PFSK-1 (cell line): ENCODE results near the gene IQGAP2.

ENCODE experiments used
- FOXP2 ChIP-seq: optimal IDR thresholded peaks from 2 replicates; pipeline ENCODE3; 2011; ENCODE audit warnings: borderline replicate concordance, control low read depth, inconsistent platforms; ENCODE audit not compliant: insufficient read depth; ENCODE audit errors: extremely low read length, extremely low read depth
- POLR2AphosphoS5 ChIP-seq: IDR thresholded peaks from 2 replicates; pipeline ENCODE4 v1.6.1; 2012; ENCODE audit warnings: low read depth, mild to moderate bottlenecking, control low read depth, low read length, moderate library complexity
- REST ChIP-seq, 2 experiments: IDR thresholded peaks; 2 replicates each; pipeline versions ENCODE4 v1.6.1 to v1.8.0; 2011 to 2012; ENCODE audit warnings: low read depth in 2 of 2, low read length in 2 of 2, control low read depth in 1 of 2, inconsistent platforms in 1 of 2, mild to moderate bottlenecking in 1 of 2, moderate library complexity in 1 of 2; ENCODE audit not compliant: insufficient read depth in 1 of 2
- SIN3A ChIP-seq: IDR thresholded peaks from 2 replicates; pipeline ENCODE4 v1.6.1; 2012; ENCODE audit warnings: mild to moderate bottlenecking, low read length, moderate library complexity, borderline replicate concordance; ENCODE audit not compliant: insufficient read depth
- TAF1 ChIP-seq: IDR thresholded peaks from 2 replicates; pipeline ENCODE4 v1.6.1; 2012; ENCODE audit warnings: low read length, control low read depth, borderline replicate concordance; ENCODE audit not compliant: insufficient read depth

IQGAP2 gene

DNA sequence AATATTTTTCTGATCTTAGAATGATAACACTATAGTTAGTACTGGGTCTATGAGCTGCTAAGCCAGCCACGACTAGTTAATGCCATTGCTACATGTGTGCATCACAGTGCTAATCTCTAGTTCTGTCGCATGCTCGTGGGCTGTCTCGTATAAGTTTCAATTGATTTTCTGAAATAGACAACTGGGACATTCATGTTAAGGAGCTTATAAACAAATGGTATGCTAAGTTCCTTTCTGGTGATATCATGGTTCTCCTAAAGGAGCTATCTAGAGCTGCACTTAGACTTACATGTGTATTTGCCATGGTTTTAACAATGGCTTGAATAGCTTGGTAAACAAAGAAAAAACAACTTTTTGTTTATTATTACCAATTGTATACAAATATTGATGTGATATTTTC, 173.9 kb downstream of the IQGAP2 start:
- TF ChIP-seq FOXP2 (no peak), REST (IDR thresholded peaks at IDR 0.05; ENCODE audit: insufficient read depth in 1 of 2, low read depth in 2 of 2, low read length in 2 of 2) (no peak), TAF1 (no peak), SIN3A (no peak), POLR2AphosphoS5 (no peak)

DNA sequence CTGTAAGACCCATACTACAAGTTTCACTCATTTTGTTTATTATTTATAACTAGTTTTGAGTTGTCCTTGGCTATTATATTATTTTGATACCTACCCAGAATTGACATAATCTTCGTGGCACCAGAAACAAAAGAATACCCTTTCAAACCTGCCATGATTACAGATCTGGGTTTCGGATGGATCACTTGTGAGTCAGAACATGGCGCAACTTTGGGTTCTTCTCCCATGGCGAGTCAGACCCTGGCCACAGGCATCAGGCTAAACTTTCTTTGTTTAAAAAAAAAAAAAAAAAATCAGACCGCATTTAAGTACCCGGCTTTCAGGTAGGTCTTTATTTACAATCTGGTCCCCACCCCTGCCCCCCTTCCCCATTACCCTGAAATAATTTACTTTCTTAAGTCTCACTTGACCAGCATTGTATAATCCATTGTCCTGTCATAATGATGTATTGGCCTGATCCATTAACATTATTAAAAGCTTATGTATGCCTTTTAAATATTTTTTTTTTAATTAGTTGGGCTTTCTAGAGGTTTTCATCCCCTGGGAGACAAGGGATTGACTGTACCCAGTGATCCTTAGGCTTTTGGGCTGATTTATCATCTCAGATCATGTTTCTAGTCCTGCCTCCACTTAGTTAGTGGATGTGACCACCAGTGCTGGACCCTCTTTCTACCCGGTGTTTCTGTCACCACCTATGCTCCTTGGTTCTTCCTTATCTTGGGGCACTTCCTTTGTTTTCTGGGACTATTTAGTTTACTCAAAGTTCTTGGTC, 176.3 kb downstream of the IQGAP2 start:
- TF ChIP-seq POLR2AphosphoS5: no peak
- TF ChIP-seq REST (IDR thresholded peaks at IDR 0.05; ENCODE audit: insufficient read depth in 1 of 2, low read depth in 2 of 2, low read length in 2 of 2): no peak
- no peak for TF ChIP-seq FOXP2
- TF ChIP-seq SIN3A: no peak
- TF ChIP-seq TAF1: no peak

GRCh38 chr5:76580981-76581380, 177.9 kb downstream of the IQGAP2 start:
- TF ChIP-seq TAF1: no peak
- no peak for TF ChIP-seq REST (IDR thresholded peaks at IDR 0.05; ENCODE audit: insufficient read depth in 1 of 2, low read depth in 2 of 2, low read length in 2 of 2)
- TF ChIP-seq POLR2AphosphoS5: no peak
- TF ChIP-seq SIN3A: no peak
- TF ChIP-seq FOXP2: no peak

DNA sequence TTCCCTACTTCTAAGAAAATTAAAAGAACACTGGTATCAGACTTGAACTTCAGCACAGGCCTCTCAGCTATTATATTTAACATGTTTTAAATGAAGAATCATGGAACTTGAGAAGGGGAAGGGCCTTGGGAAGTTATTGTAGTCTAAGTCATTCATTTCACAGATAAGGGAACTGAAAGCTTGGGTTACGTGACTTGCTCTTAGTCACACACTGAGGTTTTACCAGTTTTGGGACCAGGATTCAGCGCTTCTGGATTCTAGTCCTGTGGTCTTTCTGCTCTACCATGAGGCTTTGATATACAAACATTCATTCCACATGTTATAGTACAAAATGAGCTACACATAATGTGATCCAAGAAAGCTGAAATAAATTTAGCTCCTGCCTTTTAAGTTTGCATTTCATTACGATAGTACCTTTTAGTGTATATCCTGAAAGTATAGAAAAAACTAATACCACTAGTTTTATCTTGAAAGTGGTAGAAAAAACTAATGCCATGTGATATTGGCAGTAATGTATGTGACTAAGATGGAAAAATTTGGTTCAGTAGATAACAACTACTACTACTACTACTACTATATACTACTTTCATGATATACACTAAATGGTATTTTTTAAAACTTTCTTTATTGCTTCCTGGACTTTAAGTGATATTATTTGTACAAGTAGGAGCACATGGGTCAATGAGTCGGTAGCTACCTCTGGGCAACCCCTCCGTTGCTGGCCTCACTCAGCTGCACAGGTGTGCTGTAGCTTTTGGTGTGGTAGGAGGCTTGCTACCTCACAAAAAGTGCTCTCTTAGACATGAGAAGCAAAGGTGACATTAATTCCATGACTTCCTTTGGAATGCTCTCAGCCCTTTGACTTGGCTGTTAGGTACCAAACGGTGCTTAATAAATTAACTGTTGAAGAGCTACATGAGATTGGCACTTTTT, 179.4 kb downstream of the IQGAP2 start:
- TF ChIP-seq REST (IDR thresholded peaks at IDR 0.05; ENCODE audit: insufficient read depth in 1 of 2, low read depth in 2 of 2, low read length in 2 of 2) (no peak), FOXP2 (no peak), POLR2AphosphoS5 (no peak), SIN3A (no peak), TAF1 (no peak)
